Mesenteric fat pad (tissue), 1 donor: ENCODE measurements around the gene CNPY1. TPM values are rescaled to one million over a fixed set of nuclear protein-coding genes. Genes with fewer than 3 reads are reported as not detected.

Experiments used
- DNase-seq: peaks from one replicate; pipeline ENCODE4 v3.0.0-alpha.2; 2020; ENCODE audit warnings: low spot score
- total RNA-seq: library from RNA; stranded (reverse); fragmentation: NEBNext Ultra II Directional; extraction: Animal tissue kit (Norgen Biotek cat#: 25700); gene quantifications from one replicate; pipeline ENCODE4 v1.2.1, GENCODE V29; 2021
- donor health status: DM: yes; HTN: yes; CAD: no.

CNPY1 gene
- total RNA-seq, 1 donor from 2014 or later: not detected

DNA sequence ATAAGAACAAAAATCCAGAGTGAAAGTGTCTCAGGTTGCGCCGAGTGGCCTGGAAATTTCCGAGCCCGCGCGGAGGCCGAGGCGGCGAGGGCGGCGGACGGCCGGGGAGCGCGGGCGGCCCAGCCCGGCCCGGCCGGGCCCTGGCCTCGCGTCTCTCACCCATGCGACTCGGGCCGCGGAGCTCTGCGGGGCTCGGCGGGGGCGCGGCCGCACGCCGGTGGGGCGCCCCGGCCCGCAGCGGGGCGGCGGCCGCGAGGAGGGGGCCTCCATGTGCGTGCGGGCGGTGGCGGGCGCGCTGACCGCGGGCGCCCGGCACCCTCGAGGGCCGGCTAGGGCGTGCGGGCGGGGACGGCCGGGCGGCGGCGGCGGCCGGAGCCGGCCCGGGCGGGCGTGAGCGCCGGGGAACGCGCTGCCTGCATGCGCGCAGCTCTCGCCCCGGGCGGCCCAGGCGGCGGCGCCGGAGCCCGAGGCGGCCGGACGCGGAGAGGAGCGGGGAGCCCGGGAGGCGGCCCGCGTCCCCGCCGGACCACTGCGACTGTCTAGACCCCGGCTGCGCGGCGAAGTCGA is 88.7 kb downstream of the CNPY1 start:
- DNase-seq: no peak

DNA sequence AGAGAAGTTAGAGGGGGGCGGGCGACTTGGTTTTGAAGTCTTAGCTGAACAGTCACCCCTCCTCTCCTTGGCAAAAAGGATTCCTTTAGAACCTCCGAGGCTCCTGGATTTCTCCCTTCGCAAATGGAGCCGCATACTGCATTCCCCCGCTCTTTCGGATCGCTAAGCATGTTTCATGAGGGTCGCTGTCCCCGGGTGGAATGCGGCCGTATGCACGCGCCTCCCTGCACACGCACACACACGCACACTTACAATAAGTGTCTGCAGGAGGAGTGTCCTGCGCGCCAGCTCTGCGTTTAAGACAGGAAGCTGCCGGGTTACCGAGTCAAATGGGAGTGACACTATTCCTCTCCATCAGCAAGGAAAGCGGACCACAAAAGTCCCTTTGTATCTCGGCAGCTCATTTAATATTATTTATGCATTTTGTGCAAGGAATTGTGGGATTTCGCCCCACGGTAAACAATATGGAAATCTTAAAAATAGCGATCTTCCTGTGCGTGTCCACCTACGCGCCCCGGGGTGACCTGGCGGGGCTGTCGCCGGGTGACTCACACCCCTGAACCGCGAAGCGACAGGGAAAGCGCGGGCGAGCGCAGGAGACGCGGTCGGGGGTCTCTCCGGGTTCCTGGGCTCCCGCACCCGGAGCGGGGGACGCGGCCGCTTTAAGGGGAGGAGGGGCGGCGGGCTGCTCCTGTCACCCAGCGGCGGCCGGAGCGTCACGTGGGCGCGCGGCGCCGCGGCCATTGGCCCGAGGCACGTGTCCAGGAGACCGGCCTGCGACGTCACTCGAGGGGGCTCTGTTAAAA is 89.4 kb downstream of the CNPY1 start:
- DNase-seq: no peak

DNA sequence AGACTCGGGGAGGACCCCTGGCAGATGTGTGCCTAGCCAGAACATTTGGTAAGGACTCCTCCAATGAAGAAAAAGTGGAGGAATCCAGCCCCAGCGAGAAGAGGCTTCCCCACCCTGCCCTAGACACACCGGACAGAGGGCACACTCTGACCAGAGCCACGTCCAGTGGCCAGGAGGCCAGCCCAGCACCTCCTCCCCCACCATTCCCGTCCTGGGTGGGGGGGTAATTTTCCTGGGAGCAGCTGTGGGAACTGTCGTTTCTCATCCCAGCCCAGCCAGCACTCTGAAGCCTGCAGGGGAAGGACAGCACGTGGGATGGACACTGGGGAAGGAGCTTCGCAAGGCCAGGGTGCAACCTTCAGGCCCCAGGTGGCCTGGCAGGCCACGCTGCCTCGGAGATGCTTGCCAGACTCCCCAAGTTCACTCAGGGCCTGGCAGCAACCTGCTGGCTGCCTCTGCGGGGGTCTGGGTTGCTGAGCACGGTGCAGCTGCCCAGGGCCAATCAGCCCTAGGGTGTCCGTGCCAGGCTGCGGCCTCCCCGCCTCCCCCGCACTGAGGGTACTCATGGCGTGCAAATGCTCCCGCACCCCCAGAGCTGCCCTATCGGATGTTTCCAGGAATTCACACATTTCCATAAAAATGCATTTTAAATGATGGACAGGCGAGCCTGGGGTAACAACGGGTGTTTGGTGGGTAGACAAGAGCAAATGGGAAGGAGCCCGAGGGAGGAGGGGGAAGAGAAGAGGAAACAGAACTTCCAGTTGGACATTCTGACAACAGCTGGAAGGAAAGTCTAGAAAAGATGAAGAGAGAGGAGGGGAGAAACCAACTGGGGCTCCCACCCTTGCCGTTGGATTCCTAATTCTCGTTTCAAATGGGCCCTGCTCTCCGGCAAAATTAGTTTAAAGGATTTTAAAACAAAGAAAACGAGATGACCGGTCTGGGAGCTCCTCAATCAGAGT is 90.3 kb downstream of the CNPY1 start:
- DNase-seq: no peak

DNA sequence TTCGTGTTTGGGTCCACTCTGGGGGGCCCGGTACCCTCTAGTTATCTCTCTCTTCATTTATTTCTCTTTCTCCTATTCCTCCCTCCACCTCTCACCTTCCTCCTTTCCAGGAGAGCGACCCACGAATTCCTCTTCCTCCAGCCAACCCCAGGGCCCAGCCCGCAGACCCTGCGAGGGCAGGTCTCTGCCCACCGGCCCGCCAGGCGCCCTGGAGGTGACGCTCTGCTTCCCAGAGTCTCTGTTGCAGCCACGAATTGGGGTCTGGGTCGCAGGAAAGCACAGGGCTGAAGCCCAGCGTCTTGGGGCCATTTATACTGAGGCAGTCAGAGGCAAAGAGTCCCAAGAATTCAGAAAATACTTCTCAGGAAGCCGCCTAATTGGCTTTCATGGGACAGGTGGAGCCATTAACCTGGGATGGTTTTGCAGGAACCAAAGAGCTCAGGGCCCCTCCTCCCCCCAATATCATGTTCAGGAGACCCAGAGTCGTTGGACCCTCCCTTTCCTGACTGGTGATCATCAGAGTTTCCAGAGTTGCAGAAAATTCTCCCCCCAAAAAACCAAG is 91.1 kb downstream of the CNPY1 start:
- no peak for DNase-seq

DNA sequence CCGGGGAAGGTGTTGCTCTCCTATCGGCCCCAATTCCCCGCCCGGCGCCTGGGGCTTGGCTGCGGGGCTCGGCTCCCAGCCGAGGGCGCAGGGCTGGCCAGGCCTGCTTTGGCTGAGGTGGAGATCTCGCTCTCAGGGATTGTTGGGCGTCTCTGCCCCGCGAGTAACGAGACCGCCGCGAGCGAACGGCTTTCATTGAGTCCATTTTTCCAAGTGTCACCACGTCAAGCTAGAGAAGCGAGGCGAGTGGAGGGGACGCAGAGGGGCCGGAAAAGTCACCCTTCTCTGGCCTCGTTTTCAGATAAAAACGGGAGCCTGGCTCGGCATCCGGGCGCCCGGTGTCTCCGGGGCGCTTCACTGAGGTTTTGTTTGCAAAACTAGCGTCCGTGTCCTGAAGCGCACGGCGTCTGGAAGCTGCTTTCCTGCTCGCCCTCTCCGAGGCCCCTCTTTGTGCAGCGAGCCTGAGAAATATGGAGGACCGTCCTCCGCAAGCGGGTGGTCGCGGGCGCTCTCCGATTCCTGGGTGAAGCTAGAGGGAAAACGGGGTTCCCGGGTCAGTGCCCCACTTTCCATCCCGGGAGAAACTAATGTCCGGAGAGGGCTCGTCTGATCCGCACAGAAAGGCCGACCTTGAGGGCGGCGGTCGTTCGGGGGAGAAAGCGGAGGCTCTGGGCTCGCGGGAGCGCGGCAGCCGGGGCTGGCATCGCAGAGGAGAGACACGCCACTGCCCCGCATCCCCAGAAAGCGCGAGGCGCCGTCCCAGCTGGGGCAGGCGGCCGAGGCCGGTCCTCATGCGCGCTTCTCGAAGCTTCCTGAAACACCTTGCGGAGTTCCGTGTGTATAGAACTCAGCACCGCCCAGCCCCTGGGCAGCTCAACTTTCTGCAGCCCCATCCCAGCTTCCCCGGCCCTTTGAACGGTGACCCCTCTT is 91.9 kb downstream of the CNPY1 start:
- DNase-seq: no peak

DNA sequence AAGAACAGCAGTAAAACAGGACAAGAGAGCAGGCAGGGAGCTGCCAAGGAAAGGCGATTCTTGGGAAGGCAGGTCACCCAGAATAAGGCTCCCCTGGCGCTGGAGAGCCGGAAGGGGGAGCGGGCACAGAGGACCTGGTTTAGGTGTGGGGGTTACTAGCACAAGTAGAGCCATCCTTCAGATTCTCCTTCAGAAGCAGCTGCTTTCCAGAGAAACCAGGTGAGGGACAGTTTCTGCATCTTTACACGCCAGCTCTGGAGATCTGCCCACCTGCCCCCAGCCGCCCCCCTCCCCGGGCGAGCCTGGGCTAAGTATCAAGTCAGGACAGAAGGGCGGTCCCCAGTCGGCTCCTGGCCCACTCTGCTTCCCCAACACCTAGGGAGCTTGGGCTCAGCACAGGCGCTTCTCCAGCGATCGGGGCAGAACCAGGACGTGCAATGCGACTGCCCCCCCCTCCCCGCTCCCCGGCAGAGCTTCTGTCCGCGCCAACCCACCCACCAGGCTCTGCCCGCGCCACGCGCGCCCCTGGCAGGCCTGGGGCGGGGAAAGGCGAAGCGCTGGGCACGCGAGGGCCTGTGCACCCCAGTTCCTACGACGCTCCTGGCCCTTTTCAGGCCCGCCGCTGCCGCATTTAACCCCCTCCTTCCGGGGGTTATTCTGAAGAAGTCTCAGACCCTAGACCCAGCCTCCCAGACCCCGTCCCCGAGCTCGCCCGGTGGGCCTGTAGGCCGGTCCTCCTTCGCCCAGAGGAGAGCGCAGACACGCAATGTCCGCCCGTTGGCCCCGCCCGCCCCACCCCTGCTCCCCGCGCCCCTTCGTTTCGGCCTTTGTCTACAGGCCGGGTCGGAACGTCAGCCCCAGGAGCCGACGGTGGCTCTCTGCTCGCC is 92.8 kb downstream of the CNPY1 start:
- no peak for DNase-seq

DNA sequence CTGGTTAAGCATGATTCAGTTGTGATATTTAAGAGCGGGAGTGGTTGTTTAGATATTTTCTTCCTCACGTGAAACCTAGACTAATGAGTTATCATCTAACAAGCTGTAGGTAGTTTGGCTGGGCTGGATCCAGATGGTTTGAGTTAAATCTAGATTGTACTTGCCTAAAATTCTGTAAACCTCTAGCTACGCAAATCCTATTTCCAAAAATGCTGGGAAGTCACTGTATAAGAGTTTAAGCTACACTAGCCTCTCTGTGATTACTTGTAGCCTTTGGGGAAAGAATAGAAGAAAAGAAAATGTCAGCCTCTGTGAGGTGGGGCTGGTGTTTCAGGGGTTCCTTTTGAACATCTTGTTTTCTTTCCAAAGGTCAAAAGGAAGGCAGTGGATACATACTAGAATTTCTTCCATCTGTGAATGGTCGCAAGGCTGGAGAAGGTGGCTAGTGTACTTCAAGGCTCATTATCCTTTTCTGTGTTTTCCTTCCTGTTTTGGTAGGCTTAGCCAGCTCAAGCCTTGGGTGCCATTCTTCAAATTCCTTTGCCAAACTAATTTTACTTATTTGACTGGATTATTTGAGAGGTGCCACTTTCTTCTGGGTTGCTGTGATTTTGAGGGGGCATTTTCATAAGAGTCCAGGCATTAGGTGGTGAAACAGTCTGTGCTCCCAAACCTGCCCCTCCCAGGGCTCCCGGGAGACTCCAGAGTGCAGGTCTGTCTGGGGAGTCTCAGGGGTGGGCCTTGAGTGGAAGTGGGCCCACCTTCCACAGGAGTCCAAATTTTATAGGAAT is 93.7 kb downstream of the CNPY1 start:
- no peak for DNase-seq

DNA sequence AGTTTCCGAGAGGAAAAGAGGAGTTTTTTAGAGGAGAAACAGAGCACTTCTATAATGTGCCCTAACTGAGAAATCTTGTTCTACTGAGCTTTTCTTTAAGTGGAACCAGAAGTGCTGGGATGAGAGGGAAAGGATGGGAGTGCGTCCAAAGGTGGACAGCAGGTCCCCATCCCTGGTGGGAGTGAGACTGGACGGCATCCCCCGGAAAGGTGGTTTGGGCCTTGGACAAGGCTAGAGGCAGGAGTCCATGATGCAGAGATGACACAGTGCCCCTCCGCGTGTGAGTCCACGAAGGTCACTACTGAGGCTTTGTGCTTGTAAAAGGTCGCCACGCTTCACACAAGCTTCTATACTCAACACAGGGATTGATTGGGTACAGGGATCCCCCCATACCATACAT is 94.5 kb downstream of the CNPY1 start:
- DNase-seq: no peak

Other genes starting within 250 kb of the CNPY1 start
- 43.6 TPM for gene INSIG1, start 248.7 kb downstream of the CNPY1 start, total RNA-seq
- gene EN2, start 88.4 kb downstream of the CNPY1 start, total RNA-seq: 0.22 TPM
- 43.7 TPM for gene RBM33, start 98.1 kb upstream of the CNPY1 start, total RNA-seq